A549 (cell line): ENCODE data around the gene SREK1IP1.

ENCODE experiments used
- CHD4 ChIP-seq: fragments of 200-600 bp; sonication (generic); IDR thresholded peaks from 2 replicates; pipeline ENCODE4 v1.6.1; 2016; ENCODE audit warnings: antibody characterized with exemption, mild to moderate bottlenecking, borderline replicate concordance
- CTCF ChIP-seq: fragments of >200 bp; sonication (Bioruptor Twin); formaldehyde crosslinking; IDR thresholded peaks from 3 replicates; pipeline ENCODE4 v1.5.1; 2016
- ESRRA ChIP-seq: fragments of 150-350 bp; IDR thresholded peaks from 2 replicates; pipeline ENCODE4 v1.6.1; 2014; ENCODE audit warnings: mild to moderate bottlenecking, low read length, borderline replicate concordance
- HOXB5 ChIP-seq: fragments of 250-450 bp; sonication (Bioruptor Pico); IDR thresholded peaks from 2 replicates; pipeline ENCODE4 v1.5.0; 2020; ENCODE audit warnings: mild to moderate bottlenecking, moderate library complexity
- JUNB ChIP-seq: fragments of >200 bp; sonication (Bioruptor Twin); formaldehyde crosslinking; IDR thresholded peaks from 2 replicates; pipeline ENCODE4 v1.6.1; 2016
- POLR2A ChIP-seq: IDR thresholded peaks from 2 replicates; pipeline ENCODE4 v1.6.1; 2012; ENCODE audit warnings: mild to moderate bottlenecking, low read length
- RAD21 ChIP-seq, 2 experiments: fragments of >200 bp in 1 of 2; sonication (Bioruptor Twin) in 1 of 2; formaldehyde crosslinking in 1 of 2; IDR thresholded peaks in 1 of 2; conservative IDR thresholded peaks in 1 of 2; 2 replicates in 1 of 2; 3 replicates in 1 of 2; pipeline ENCODE4 v1.6.1; 2012 to 2018; ENCODE audit warnings: inconsistent platforms in 1 of 2
- RCOR1 ChIP-seq: fragments of 150-350 bp; IDR thresholded peaks from 2 replicates; pipeline ENCODE4 v1.6.1; 2014; ENCODE audit warnings: antibody characterized with exemption, low read length, low read depth
- RFX5 ChIP-seq: fragments of 450-650 bp; IDR thresholded peaks from 2 replicates; pipeline ENCODE4 v1.7.1; 2014; ENCODE audit warnings: antibody characterized with exemption, mild to moderate bottlenecking, moderate library complexity
- RNF2 ChIP-seq: fragments of 200-600 bp; sonication (generic); IDR thresholded peaks from 2 replicates; pipeline ENCODE4 v1.6.1; 2016; ENCODE audit warnings: low read depth, mild to moderate bottlenecking, antibody characterized with exemption, moderate library complexity, borderline replicate concordance
- SMC3 ChIP-seq: fragments of >200 bp; sonication (Bioruptor Twin); formaldehyde crosslinking; IDR thresholded peaks from 3 replicates; pipeline ENCODE4 v1.6.1; 2018; ENCODE audit warnings: inconsistent platforms
- USF2 ChIP-seq: fragments of 450-650 bp; IDR thresholded peaks from 2 replicates; pipeline ENCODE4 v1.6.1; 2014; ENCODE audit warnings: antibody characterized with exemption
- ZSCAN20 ChIP-seq: fragments of 250-450 bp; sonication (Bioruptor Pico); IDR thresholded peaks from 2 replicates; pipeline ENCODE4 v1.8.0; 2022; ENCODE audit warnings: mild to moderate bottlenecking, moderate library complexity

- no peak for TF ChIP-seq CTCF
- TF ChIP-seq JUNB = no peak
- no peak for TF ChIP-seq CHD4
- no peak for TF ChIP-seq RNF2
- TF ChIP-seq POLR2A = no peak
- TF ChIP-seq HOXB5 (CRISPR knock-in tag) = no peak
- no peak for TF ChIP-seq RCOR1
- TF ChIP-seq SMC3 = no peak
- no peak for TF ChIP-seq RAD21 (conservative IDR thresholded peaks at IDR 0.05 in 1 of 2, IDR thresholded peaks at IDR 0.05 in 1 of 2)
- no peak for TF ChIP-seq ZSCAN20 (CRISPR knock-in tag)
- TF ChIP-seq ESRRA = no peak
- no peak for TF ChIP-seq RFX5
- no peak for TF ChIP-seq USF2
These were observed 19.7 kb upstream of the SREK1IP1 start for GRCh38 chr5:64788156-64788555.
